GM19372 (cell line): Measurements from ENCODE around the gene PSMA4.
A peak's percentile ranks its signal among the peaks of the same experiment; 100 is the strongest.
"Not testable (repeated sequence)": the region's sequence is repeated elsewhere in the genome, so short reads cannot be mapped to it uniquely, and the experiment has no call there.

ENCODE experiments used
- ATAC-seq: cut with Tn5 transposase; IDR thresholded peaks from one replicate; pipeline ENCODE4 v1.9.1; 2021; ENCODE audit warnings: mild to moderate bottlenecking, low read depth, moderate library complexity; ENCODE audit not compliant: unreplicated experiment

Gene PSMA4

DNA sequence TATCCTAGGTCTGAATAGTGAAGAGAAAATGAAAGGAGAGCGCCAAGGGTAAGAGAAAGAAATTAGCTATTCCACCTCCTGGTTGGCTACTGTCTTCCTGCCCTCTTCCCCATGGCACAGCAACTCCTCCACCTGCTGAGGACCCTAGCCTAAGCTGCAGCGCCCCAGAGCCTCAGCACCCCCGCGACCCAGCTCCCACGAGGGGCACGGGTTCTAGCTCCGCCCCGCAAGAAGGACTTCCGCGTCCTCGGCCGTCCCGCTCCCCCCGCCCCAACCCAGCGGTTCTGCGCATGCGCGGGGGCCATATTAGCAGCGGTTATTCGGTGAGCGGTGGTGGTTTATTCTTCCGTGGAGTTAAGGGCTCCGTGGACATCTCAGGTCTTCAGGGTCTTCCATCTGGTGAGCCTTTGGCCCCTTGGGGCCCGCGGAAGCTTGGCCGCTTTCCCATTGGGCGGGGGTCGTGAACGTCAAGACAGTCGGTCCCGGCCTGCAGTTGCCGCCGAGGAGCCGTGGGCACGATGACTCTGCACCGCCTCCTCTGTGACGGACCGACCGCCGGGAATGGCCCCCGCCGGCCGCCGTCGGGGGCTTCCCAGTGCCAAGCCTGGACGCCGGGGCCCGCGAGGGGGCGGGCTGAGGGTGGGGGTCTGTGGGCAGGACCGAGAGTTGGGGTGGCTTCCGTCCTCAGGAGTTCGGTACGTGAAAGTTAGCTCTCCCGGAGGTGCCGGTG, at the start of gene PSMA4:
PSMA4 (plus strand) TSS at position 304 of the 730 bp plus-strand sequence. CDS start 1,484 bp downstream, outside the sequence.
- ATAC-seq = peak; percentile 83

DNA sequence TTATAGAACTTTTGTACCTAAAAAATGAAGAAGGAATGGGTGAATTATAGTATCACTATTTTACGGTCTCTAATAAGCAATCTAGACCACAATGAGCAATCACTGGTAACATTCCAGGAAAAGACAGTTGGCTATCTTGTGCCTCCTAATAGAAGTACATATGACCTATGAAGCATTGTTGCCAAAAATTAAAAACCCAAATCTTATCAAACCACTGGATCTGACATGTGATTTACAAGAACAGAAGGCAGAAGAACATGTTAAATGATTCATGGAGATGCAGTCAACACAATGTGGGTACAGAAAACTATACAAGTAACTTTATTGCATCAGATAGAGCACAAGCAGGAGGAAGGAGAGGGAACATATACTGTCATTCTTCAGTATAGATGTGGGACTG, 47.4 kb upstream of the PSMA4 start:
- ATAC-seq = no peak

DNA sequence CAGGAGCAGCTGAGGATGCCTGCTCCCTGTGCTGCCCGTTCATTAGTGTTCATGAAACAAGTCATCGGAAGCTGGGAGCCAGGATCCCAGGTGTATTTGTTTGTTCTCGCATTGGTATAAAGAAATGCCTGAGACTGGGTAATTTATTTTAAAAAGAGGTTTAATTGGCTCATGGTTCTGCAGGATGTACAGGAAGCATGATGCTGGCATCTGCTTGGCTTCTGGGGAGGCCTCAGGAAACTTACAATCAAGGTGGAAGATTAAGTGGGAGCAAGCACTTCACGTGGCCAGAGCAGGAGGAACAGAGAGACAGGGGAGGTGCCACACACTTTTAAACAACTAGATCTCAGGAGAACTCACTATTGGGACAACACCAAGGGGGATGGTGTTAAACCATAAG, 38.4 kb upstream of the PSMA4 start:
- ATAC-seq = no peak

DNA sequence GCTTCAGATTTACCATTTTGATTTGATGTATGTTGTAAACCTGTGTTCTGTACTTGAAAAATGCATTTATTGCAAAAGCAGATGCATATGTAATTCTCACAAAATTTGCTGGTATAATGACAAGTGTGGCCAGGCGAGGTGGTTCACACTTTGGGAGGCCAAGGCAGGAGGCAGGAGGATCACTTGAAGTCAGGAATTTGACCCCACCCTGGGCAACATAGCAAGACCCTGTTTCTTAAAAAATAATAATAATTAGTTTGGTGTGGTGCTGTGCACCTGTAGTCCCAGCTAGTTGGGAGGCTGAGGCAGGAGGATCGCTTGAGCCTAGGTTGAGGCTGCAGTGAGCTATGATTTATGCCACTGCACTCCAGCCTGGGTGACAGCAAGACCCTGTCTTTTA, 37.6 kb upstream of the PSMA4 start:
- ATAC-seq = no peak

DNA sequence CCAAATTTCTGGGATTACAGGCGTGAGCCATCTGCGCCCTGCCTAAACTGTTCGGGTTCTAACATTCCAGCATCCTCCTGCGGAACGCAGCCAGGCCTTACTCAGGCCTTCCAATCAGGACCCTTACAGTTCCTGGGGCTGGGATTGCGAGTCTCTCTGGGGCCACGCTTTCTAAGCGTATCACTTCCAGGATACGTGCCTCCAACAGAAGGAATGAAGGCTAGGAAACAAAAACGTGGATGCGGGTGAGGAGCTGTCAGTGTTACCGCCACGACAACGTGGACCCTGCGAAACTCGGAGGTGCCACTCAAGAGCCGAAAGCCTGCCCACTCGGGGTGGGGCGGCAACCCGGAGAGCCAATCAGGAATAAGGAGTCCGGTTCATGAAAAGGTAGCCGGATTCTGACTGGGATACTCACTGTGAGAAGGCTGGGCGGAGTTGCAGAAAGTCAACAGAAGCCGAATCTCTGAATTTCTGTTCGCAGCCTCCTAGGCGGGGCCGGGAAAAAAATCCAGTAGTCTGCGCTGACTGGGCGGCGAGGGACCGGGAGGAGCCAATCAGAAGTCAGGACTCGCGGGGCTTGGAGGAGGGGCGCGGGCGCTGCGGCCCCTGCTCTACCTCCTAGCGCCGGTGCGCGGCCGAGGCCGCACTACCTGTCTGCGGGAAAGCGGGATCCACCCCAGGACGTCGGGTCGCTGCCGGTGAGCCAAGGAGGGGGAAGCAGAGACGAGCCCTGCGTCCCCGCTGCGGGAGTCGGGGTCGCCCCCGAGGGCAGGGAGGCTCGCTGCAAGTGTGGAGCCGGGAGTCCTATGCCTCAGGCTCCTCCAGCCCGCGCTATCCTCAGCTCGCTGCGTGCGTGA, 33.0 kb upstream of the PSMA4 start, which contains the start of gene HYKK:
HYKK (plus strand) TSS at position 607 of the 860 bp plus-strand sequence. CDS start 5,512 bp downstream, outside the sequence.
- ATAC-seq = peak; percentile 82

DNA sequence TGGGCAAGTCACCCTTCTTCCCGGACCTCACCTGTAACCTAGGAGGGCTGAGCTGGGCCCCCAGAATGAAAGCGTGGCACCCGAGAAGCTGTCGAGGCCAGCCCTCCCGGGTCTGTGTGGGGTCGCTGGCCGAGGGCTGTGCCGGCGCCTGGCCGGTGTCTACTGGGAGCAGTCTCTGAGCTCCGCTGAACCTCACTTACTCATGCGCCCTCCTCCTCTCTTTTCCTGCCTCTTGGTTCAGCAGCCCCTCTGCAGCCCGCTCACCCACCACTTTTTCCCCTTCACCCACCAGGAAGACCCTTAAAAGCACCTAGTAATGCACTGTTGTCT, 32.4 kb upstream of the PSMA4 start:
- ATAC-seq = no peak

DNA sequence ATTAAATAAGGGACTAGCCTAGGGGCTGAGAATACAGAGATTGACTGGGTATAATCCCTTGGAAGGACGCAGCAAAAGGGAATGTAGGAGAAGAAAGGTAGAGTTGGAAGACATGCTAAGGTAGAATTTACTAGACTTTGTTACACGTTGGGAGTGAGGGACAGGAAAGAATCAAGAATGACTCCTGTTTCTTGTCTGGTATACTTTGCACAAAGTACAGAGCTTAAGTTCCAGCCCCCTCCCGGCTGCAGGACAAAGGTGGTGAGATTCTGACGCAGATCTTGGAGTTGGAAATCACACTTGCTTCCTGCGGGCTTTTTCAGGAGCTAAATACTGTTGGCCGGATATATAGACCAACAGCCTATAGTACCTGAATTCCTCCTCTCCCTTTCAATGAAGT, 32.0 kb upstream of the PSMA4 start:
- no peak for ATAC-seq

DNA sequence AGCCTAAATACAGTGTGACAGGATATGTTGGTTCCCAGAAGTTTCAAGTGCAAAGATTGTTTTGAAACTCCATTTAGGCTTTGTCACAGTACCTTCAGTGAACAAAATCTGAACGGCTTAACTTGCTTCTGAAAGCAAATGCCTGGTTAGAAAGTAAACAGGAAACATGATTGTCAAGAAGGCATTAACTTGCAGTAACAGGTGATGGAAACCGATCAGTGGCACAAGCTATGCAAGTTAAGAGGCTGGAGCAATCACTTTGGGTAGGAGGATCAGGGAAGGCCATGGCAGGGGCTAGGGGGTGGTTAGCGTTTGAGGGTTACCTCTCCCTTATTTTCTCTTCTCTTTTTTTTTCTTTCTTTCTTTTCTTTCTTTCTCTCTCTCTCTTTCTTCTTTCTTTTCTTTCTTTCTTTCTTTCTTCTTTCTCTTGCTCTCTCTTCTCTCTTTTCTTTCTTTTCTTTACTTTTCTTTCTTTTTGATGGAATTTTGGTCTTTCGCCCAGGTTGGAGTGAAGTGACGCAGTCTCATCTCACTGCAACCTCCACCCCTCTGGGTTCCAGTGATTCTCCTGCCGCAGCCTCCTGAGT, 30.4 kb upstream of the PSMA4 start:
- no peak for ATAC-seq

DNA sequence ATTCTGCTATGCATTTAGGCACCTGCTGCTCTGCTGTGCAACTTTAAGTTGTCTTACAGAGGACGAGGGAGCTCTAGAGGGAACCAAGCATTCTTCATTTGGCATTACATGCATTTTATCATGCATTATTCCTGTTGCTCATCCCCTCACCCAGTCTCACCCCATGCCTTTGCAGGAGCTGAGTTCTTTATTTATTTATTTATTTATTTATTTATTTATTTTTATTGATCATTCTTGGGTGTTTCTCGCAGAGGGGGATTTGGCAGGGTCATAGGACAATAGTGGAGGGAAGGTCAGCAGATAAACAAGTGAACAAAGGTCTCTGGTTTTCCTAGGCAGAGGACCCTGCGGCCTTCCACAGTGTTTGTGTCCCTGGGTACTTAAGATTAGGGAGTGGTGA, 20.2 kb upstream of the PSMA4 start:
- ATAC-seq = not testable (repeated sequence)

DNA sequence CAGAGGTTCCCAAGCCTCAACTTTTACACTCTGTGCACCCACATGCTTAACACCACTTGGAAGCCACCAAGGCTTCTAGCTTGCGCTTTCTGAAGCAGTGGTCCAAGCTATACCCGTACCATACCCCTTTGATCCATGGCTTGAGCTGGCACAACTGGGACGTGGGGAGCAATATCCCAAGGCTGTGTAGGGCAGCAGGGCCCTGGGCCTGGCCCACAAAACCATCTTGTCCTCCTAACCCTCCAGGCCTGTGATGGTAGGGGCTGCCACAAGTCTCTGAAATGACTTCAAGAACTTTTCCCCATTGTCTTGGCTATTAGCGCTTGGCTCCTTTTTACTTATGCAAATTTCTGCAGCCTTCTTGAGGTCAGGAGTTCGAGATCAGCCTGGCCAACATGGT, 16.0 kb upstream of the PSMA4 start:
- no peak for ATAC-seq

DNA sequence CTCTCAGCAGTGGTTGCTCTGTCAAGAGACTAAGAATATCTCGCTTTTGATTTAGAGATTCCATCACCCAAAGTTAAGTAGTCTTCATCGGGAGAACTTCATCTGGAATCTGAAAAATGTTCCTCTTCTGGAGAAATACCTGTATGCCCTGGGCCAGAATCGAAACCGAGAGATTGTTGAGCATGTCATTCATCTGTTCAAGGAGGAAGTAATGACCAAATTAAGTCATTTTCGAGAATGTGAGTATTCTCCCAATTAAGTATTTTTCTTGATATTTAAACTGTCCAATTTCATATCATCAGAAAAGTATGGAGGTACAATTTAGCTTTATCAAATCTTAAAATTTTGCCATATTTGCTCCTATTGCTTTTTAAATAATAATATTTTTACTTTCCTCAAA, 12.9 kb upstream of the PSMA4 start:
- no peak for ATAC-seq

DNA sequence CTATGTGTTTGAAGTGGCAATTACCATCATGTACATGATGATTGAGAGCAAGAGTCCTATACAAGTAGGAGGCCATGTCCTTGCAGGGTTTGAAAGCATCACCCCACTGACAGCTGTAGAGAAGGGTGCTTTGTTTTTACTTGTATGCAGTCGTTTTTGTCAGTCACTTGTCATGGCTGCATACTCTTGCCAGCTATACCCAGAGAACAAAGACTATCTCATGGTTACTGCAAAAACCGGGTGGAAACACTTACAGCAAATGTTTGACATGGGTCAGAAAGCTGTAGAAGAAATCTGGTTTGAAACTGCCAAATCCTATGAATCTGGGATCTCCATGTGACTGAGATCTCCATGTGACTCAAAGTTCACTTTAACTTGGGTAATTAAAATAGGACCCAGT, 6.9 kb upstream of the PSMA4 start:
- ATAC-seq = no peak

DNA sequence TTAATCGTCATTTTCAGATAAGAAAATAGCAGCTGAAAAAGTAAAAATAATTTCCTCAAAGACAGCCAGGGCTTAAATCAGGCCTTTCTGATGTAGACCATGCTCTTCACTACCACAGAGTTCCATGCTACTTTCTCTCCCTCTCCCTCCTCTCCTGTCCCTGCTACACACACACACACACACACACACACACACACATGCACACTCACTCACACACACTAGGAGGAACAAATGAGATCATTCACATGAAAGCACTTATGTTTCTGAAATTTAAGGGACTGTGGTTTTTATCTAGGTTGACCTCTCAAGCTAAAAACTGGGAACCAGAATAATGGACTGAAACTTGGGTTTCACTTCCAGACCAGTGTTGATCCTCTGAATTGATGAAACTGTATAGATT, 4.1 kb upstream of the PSMA4 start:
- no peak for ATAC-seq

DNA sequence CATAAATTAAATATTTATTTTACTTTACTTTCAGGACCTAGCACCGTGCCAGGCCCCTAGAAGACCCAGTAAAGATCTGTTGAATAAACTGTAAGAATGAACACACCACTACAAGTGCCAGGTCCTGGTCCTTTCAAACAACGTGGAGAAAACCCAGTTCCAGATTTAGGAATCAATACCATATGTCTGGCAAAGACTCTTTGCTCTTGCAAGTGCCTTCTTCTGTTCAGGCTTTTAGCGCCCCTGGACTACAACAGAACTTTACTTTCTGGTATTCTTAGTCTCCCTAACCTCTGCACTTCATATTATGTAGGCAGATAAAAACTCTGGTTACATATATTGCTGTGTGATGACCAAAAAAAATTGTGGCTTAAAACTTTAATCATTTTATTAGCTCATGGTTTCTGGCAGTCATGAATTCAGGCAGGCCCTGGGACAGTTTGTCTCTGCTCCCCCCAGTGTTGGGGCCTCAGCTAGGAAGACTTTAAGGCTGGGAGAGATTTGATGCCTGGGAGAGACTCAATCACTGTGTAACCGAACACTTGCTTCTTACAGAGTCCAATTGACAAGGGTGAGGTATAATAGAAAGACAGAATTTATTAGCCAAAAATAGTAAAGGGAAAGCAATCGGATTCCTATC, 2.9 kb upstream of the PSMA4 start:
- ATAC-seq = no peak

DNA sequence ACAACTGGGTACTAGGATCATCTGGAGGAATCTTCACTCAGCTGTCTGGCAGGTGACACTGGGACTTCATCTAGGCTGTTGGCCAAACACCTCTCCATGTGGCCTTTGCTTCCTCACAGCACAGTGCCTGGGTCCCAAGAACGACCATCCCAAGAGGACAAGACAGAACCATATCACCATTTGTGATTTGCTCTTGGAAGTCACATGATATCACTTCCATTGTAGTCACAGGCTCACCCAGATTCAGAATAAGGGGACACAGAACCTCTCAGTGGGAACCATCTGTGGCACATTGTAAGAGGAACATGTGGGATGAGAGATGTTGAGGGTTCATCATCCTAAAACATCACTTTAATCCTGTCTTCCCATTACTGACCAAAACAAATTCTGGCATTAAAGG, 1.9 kb upstream of the PSMA4 start:
- ATAC-seq = no peak

DNA sequence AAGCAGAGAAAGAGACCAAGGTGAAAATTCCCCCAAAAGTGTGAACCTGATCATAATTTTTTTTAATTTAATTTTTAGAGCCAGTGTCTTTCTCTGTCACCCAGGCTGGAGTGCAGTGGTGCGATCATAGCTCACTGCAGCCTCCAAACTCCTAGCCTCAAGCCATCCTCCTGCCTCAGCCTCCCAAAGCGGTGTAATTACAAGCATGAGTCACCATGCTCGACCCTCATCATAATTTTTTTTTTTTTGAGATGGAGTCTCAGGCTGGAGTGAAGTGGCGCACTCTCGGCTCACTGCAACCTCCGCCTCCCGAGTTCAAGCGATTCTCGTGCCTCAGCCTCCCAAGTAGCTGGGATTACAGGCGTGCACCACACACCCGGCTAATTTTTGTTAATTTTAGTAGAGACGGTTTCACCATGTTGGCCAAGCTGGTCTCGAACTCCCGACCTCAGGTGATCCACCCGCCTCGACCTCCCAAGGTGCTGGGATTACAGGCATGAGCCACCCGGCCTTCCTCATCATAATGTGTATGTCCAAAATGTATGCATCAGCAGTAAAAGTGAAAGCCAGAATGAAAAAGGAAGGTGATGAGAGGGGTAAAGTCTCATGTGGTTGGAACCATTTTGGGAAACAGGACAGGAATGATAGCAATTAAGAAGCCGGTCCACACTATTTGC, 642 bp upstream of the PSMA4 start:
- not testable (repeated sequence) for ATAC-seq

DNA sequence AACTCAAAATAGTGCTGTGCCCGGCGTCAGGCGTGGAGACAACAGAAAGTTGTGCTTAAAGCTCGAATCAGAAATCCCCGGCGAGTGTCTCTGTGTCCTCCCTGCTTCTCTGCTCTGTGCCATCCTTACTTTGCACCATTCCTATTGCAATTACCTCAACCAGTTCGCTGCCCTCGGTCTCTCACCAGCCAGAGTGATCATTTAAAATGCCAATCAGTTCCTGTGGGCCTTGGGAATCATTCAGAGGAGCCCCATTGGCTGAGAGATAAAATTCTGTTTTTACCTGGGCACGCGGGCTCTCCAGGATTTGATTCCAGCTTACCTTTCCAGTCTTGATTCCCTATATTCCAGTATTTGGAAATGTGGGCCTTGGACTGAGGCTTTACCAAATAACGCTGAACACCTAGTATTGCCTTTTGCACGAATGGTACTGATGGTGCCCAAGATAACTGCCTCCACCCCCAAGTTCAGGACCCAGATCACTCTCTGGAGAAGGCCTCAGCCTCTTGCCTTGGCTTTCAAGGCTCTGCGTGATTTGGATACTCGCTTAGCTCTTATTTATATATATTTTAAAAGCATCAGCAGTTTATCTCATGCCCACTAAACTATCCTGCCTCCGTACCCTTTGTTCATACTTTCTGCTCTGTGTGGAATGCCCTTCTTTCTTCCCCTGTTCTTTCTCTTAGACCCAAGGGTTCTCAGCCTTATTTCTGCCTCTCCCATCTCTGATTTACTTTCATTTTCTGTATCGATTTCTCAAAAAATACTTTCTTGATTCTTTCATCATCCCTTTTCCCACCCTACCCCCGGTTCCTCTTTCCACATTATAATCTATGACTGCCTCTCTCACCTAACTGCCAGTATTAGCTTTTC, 863 bp downstream of the PSMA4 start:
- no peak for ATAC-seq

DNA sequence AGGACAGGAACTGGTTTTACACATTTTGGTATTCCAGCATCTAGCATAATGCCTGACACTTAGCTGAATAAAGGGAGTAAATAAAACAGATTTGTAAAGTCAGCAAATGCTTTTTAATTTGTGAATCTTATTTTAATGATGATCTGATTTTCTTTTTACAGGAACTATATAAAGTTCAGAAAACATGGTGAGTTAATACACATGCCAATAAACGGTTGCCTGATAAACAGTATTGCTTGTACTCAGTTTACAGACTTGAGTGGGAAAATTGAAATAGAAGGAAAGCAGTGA, 1.4 kb downstream of the PSMA4 start:
- ATAC-seq = no peak

DNA sequence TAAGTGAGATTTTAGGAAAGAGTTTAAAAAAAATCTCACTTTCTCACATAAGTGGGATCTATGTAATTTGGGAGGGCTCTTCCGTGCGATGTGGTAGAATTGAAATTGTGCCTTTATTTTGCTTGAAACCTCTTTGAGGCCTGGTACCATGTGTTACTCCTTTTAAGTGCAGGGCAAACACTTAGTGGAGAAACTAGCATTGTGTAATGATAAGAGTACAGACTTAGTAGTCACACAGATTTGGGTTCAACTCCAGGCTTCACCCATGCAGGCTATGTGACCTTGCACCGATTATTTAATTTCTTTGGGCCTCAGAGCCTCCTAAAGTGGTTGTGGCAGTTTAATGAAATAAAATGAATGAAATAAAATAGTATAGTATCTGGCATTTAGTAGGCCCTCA, 2.4 kb downstream of the PSMA4 start:
- ATAC-seq = no peak

DNA sequence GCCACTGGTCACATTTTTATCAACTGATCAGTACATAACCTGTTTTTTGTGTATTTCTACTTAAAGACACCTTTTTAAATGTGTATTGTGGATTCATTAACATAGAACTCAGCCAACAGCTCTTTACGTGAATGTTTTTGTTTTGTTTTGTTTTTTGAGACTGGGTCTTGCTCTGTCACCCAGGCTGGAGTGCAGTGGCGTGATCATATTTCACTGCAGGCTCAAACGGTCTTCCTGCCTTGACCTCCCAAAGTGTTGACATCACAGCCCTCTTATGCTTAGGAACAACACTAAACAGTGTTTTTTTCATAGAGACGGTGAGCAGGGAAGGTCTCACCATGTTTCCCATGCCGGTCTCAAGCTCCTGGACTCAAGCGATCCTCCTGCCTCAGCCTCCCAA, 9.9 kb downstream of the PSMA4 start:
- no peak for ATAC-seq
